ENCODE results near the gene ADAMTS4. TPM values are rescaled to one million over a fixed set of nuclear protein-coding genes. Genes with fewer than 3 reads are reported as not detected.

ADAMTS4 gene
- total and polyA plus RNA-seq, 9 of the 15 experiments (the other 6 are each of a cell fraction or from before 2014, with no cell fraction given), result 0.07 to 3.7 (median 0.41) TPM

DNA sequence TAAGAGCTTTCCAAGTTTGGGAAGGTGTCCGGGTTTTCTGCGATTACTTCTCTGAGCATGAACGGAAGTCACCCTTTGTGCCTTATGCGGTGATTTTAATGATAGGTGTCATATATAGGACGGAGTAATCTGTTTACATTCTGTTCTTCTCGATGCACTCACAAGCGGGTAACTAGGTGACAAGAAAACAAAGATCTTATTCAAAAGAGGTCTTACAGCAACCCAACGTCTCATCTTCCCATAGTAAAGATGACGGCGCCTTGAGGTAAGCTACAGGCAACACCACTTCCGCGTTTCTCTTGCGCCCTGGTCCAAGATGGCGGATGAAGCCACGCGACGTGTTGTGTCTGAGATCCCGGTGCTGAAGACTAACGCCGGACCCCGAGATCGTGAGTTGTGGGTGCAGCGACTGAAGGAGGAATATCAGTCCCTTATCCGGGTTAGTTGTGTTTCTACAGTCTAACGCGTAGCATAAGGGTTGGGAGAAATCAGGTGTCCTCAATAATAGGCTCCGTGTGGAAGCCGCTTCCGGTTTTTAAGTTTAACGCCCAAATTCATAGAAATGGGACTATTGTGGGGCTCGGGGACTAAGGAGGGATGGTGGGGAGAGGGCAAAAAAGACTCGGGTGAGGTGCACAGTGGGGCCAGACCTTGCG lies 45.0 kb downstream of the ADAMTS4 start, which contains the start of gene UFC1 (continued):
- TF ChIP-seq, protein P1, sequence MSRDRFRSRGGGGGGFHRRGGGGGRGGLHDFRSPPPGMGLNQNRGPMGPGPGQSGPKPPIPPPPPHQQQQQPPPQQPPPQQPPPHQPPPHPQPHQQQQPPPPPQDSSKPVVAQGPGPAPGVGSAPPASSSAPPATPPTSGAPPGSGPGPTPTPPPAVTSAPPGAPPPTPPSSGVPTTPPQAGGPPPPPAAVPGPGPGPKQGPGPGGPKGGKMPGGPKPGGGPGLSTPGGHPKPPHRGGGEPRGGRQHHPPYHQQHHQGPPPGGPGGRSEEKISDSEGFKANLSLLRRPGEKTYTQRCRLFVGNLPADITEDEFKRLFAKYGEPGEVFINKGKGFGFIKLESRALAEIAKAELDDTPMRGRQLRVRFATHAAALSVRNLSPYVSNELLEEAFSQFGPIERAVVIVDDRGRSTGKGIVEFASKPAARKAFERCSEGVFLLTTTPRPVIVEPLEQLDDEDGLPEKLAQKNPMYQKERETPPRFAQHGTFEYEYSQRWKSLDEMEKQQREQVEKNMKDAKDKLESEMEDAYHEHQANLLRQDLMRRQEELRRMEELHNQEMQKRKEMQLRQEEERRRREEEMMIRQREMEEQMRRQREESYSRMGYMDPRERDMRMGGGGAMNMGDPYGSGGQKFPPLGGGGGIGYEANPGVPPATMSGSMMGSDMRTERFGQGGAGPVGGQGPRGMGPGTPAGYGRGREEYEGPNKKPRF (IDR thresholded peaks at IDR 0.05; ENCODE audit: low read depth, low read length), result no peak
- TF ChIP-seq SRSF3 (IDR thresholded peaks at IDR 0.05; ENCODE audit: insufficient read depth, low read length) (no peak), MYNN (IDR thresholded peaks at IDR 0.05) (no peak), MYNN (CRISPR knock-in tag; IDR thresholded peaks at IDR 0.05) (no peak), MTF1 (CRISPR knock-in tag; IDR thresholded peaks at IDR 0.05; ENCODE audit: borderline replicate concordance) (no peak), PHB2 (IDR thresholded peaks at IDR 0.05; ENCODE audit: low read depth) (0 out of 2 replicates have a peak, but pooled peaks have one; percentile 8), MTA3 (IDR thresholded peaks at IDR 0.05; ENCODE audit: borderline replicate concordance) (0 out of 2 replicates have a peak, but pooled peaks have one; percentile 75), PCBP2 (IDR thresholded peaks at IDR 0.05; ENCODE audit: low read depth, low read length, poor library complexity, severe bottlenecking) (no peak), LEF1 (IDR thresholded peaks at IDR 0.05) (no peak), DACH1 (IDR thresholded peaks at IDR 0.05; ENCODE audit: partially characterized antibody) (no peak), POLR2AphosphoS5 (IDR thresholded peaks at IDR 0.05; ENCODE audit: control insufficient read depth, insufficient read depth, low read depth, low read length) (peak; percentile 93), TGIF2 (CRISPR knock-in tag; IDR thresholded peaks at IDR 0.05) (no peak)
- TF ChIP-seq, protein P2, sequence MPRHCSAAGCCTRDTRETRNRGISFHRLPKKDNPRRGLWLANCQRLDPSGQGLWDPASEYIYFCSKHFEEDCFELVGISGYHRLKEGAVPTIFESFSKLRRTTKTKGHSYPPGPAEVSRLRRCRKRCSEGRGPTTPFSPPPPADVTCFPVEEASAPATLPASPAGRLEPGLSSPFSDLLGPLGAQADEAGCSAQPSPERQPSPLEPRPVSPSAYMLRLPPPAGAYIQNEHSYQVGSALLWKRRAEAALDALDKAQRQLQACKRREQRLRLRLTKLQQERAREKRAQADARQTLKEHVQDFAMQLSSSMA (CRISPR knock-in tag; IDR thresholded peaks at IDR 0.05), result no peak
- TF ChIP-seq, protein P3, sequence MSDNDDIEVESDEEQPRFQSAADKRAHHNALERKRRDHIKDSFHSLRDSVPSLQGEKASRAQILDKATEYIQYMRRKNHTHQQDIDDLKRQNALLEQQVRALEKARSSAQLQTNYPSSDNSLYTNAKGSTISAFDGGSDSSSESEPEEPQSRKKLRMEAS (CRISPR knock-in tag; IDR thresholded peaks at IDR 0.05), result peak; percentile 87
- TF ChIP-seq, protein P4, sequence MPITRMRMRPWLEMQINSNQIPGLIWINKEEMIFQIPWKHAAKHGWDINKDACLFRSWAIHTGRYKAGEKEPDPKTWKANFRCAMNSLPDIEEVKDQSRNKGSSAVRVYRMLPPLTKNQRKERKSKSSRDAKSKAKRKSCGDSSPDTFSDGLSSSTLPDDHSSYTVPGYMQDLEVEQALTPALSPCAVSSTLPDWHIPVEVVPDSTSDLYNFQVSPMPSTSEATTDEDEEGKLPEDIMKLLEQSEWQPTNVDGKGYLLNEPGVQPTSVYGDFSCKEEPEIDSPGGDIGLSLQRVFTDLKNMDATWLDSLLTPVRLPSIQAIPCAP (CRISPR knock-in tag; IDR thresholded peaks at IDR 0.05; ENCODE audit: borderline replicate concordance), result no peak
- TF ChIP-seq, protein P5, sequence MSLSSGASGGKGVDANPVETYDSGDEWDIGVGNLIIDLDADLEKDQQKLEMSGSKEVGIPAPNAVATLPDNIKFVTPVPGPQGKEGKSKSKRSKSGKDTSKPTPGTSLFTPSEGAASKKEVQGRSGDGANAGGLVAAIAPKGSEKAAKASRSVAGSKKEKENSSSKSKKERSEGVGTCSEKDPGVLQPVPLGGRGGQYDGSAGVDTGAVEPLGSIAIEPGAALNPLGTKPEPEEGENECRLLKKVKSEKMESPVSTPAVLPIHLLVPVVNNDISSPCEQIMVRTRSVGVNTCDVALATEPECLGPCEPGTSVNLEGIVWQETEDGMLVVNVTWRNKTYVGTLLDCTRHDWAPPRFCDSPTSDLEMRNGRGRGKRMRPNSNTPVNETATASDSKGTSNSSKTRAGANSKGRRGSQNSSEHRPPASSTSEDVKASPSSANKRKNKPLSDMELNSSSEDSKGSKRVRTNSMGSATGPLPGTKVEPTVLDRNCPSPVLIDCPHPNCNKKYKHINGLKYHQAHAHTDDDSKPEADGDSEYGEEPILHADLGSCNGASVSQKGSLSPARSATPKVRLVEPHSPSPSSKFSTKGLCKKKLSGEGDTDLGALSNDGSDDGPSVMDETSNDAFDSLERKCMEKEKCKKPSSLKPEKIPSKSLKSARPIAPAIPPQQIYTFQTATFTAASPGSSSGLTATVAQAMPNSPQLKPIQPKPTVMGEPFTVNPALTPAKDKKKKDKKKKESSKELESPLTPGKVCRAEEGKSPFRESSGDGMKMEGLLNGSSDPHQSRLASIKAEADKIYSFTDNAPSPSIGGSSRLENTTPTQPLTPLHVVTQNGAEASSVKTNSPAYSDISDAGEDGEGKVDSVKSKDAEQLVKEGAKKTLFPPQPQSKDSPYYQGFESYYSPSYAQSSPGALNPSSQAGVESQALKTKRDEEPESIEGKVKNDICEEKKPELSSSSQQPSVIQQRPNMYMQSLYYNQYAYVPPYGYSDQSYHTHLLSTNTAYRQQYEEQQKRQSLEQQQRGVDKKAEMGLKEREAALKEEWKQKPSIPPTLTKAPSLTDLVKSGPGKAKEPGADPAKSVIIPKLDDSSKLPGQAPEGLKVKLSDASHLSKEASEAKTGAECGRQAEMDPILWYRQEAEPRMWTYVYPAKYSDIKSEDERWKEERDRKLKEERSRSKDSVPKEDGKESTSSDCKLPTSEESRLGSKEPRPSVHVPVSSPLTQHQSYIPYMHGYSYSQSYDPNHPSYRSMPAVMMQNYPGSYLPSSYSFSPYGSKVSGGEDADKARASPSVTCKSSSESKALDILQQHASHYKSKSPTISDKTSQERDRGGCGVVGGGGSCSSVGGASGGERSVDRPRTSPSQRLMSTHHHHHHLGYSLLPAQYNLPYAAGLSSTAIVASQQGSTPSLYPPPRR (CRISPR knock-in tag; IDR thresholded peaks at IDR 0.05; ENCODE audit: borderline replicate concordance), result peak; percentile 66; the same call in 1 of the 2 replicates
- TF ChIP-seq, protein P6, sequence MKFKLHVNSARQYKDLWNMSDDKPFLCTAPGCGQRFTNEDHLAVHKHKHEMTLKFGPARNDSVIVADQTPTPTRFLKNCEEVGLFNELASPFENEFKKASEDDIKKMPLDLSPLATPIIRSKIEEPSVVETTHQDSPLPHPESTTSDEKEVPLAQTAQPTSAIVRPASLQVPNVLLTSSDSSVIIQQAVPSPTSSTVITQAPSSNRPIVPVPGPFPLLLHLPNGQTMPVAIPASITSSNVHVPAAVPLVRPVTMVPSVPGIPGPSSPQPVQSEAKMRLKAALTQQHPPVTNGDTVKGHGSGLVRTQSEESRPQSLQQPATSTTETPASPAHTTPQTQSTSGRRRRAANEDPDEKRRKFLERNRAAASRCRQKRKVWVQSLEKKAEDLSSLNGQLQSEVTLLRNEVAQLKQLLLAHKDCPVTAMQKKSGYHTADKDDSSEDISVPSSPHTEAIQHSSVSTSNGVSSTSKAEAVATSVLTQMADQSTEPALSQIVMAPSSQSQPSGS (CRISPR knock-in tag; IDR thresholded peaks at IDR 0.05), result no peak
